Activated naive CD4-positive, alpha-beta T cell treated with anti-CD3 and anti-CD28 coated beads for 36 hours (primary cell): ENCODE results near the gene KRT74. TPM values are rescaled to one million over a fixed set of nuclear protein-coding genes. Genes with fewer than 3 reads are reported as not detected.

Experiments
- CTCF ChIA-PET: fragments of 350-600 bp; sonication (Branson Sonifier 250); formaldehyde crosslinking; loops from one replicate; lab custom pipeline; 2021; ENCODE audit warnings: antibody characterized with exemption; lab: Charles Lee
- DNase-seq: peaks from one replicate; pipeline ENCODE4 v3.0.0-alpha.2; 2020
- H3K27ac Mint-ChIP-seq: one replicate; pipeline ENCODE4 v1.8.0; 2021; ENCODE audit warnings: mild to moderate bottlenecking, mixed read lengths
- H3K27me3 Mint-ChIP-seq: one replicate; pipeline ENCODE4 v1.8.0; 2021; ENCODE audit warnings: low read depth, mixed read lengths
- H3K36me3 Mint-ChIP-seq: one replicate; pipeline ENCODE4 v1.8.0; 2021; ENCODE audit warnings: low read depth, mixed read lengths
- H3K4me1 Mint-ChIP-seq: one replicate; pipeline ENCODE4 v1.8.0; 2021; ENCODE audit warnings: low read depth, mixed read lengths
- H3K4me3 Mint-ChIP-seq: one replicate; pipeline ENCODE4 v1.8.0; 2021; ENCODE audit warnings: mild to moderate bottlenecking, moderate library complexity, mixed read lengths
- H3K9me3 Mint-ChIP-seq: one replicate; pipeline ENCODE4 v1.8.0; 2021; ENCODE audit warnings: mixed read lengths
- intact Hi-C: fragments of 100-400 bp; cut with micrococcal nuclease; formaldehyde crosslinking; loops from one replicate; pipeline ENCODE4 v1.15.1; 2023
- total RNA-seq, 2 experiments: library from RNA; stranded (reverse); gene quantifications; one replicate each; pipeline ENCODE4 v1.2.3, GENCODE V29; 2021

Gene KRT74
- total RNA-seq, 2 experiments from 2014 or later: not detected

DNA sequence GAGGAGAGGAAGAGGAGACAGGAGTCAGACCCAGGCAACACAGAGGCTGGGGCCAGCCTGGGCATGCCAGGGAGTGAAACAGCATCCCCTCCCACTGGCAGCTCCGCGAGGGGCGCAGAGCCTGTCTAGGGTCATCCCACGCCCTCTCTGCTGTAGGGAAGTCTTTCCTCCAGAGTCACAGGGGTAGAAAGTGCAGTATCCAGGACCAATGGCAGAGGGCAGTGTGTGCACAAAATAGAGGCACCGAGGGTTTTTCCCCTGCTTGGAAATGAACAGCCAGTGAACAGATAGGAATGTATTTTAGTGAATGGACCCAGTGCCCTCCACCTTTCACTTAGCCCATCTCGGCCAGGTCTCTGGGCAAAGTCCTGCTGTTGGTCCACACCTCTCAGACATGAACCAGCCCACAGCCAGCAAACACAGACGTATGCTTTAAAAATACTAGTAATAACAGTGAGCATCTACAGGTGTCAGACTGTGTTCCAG lies 9.4 kb upstream of the KRT74 start:
- intact Hi-C loops: loop anchor here (1.0 to 10.0 kb wide), 7 partner anchors 27 to 426 kb away; no protein-coding TSS in a partner anchor
- H3K4me3 Mint-ChIP-seq: no peak overlapping the region
- CTCF ChIA-PET: interaction anchor here (0.5 to 10.7 kb wide), 23 partner anchors 8 to 398 kb away, joined by 3 to 126 read pairs (median 3); partner anchors contain the start of gene KRT74
- no peaks in the 10 kb centered on the region for H3K27me3 Mint-ChIP-seq
- no peak overlapping the region for H3K27ac Mint-ChIP-seq
- DNase-seq: peak; percentile 84
- no peaks in the 10 kb centered on the region for H3K36me3 Mint-ChIP-seq
- H3K9me3 Mint-ChIP-seq: no peaks in the 10 kb centered on the region
- H3K4me1 Mint-ChIP-seq: peaks cover 49% of the 10 kb centered on the region

DNA sequence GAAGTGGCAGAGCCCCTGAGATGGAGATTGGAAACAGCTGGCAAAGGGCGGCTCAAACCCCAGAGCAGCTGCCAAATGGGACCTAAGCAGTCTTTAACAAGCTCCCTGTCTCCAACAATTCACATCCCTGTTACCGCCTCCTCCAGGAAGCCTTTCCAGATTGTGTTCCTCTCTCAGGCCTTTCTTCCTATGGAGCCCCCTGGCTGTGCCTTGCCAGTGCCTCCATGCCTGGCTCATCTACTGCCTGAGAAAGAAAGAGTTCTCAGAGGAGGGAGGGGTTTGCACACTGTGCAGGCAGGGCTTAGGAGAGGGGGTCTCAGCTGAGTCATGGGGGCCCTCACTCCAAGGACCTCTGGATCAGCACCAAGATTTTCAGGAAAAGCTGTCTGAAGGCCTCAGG lies 8.8 kb upstream of the KRT74 start:
- Mint-ChIP-seq H3K4me1 (peaks cover 49% of the 10 kb centered on the region), H3K27me3 (no peaks in the 10 kb centered on the region), H3K36me3 (no peaks in the 10 kb centered on the region), H3K4me3 (no peak overlapping the region), H3K27ac (no peak overlapping the region), H3K9me3 (no peaks in the 10 kb centered on the region)
- DNase-seq: no peak
- CTCF ChIA-PET: interaction anchor here (0.5 to 10.7 kb wide), 16 partner anchors 9 to 398 kb away, joined by 3 to 126 read pairs (median 3); partner anchors contain the start of gene KRT74
- intact Hi-C loops: loop anchor here (2.0 to 10.0 kb wide), 4 partner anchors 50 to 426 kb away; no protein-coding TSS in a partner anchor

DNA sequence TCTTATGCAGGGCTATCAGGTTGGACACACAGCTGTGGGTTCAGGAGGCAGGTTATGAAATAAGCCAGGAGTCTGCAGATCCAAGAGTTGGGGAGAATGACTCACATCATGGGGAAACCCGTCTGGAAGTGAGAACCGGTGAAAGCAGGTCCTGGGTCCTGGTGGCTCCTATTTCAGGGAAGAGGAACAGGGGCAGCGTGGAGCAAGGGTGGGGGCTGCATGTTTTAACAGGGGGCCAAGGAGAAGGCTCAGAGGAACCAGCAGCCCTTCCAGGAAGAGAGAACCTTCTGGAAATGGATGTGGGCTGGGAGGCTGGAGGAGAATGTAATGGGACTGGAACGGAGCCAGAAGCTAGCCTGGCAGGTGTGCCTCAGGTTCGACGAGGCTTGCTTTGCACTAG lies 7.8 kb upstream of the KRT74 start:
- intact Hi-C loops: loop anchor here (5.0 to 10.0 kb wide), 2 partner anchors 209 to 403 kb away; no protein-coding TSS in a partner anchor
- Mint-ChIP-seq H3K27me3 (no peaks in the 10 kb centered on the region), H3K36me3 (no peaks in the 10 kb centered on the region), H3K27ac (no peak overlapping the region), H3K9me3 (no peaks in the 10 kb centered on the region), H3K4me3 (no peak overlapping the region), H3K4me1 (peaks cover 40% of the 10 kb centered on the region)
- no peak for DNase-seq
- CTCF ChIA-PET: interaction anchor here (0.9 to 10.7 kb wide), 5 partner anchors 24 to 299 kb away, joined by 3 to 126 read pairs (median 5); no protein-coding TSS in a partner anchor

- Mint-ChIP-seq H3K27ac (no peak overlapping the region), H3K36me3 (no peaks in the 10 kb centered on the region), H3K9me3 (no peaks in the 10 kb centered on the region), H3K27me3 (no peaks in the 10 kb centered on the region), H3K4me3 (no peak overlapping the region), H3K4me1 (peaks cover 35% of the 10 kb centered on the region)
- no peak for DNase-seq
- CTCF ChIA-PET: interaction anchor here (0.9 to 10.7 kb wide), 4 partner anchors 30 to 300 kb away, joined by 4 to 126 read pairs (median 47); no protein-coding TSS in a partner anchor
- intact Hi-C loops: loop anchor here (5.0 to 10.0 kb wide), 2 partner anchors 209 to 404 kb away; no protein-coding TSS in a partner anchor
Measured at GRCh38 chr12:52581066-52581465, 7.4 kb upstream of the KRT74 start.

GRCh38 chr12:52580496-52580895 lies 6.9 kb upstream of the KRT74 start:
- Mint-ChIP-seq H3K4me3 (no peak overlapping the region), H3K4me1 (peaks cover 30% of the 10 kb centered on the region), H3K27ac (no peak overlapping the region), H3K9me3 (no peaks in the 10 kb centered on the region), H3K27me3 (no peaks in the 10 kb centered on the region), H3K36me3 (no peaks in the 10 kb centered on the region)
- DNase-seq: no peak
- intact Hi-C loops: loop anchor here (5.0 to 10.0 kb wide), 2 partner anchors 208 to 404 kb away; no protein-coding TSS in a partner anchor
- CTCF ChIA-PET: interaction anchor here (0.6 to 10.7 kb wide), 4 partner anchors 134 to 300 kb away, joined by 3 to 126 read pairs (median 47); no protein-coding TSS in a partner anchor

DNA sequence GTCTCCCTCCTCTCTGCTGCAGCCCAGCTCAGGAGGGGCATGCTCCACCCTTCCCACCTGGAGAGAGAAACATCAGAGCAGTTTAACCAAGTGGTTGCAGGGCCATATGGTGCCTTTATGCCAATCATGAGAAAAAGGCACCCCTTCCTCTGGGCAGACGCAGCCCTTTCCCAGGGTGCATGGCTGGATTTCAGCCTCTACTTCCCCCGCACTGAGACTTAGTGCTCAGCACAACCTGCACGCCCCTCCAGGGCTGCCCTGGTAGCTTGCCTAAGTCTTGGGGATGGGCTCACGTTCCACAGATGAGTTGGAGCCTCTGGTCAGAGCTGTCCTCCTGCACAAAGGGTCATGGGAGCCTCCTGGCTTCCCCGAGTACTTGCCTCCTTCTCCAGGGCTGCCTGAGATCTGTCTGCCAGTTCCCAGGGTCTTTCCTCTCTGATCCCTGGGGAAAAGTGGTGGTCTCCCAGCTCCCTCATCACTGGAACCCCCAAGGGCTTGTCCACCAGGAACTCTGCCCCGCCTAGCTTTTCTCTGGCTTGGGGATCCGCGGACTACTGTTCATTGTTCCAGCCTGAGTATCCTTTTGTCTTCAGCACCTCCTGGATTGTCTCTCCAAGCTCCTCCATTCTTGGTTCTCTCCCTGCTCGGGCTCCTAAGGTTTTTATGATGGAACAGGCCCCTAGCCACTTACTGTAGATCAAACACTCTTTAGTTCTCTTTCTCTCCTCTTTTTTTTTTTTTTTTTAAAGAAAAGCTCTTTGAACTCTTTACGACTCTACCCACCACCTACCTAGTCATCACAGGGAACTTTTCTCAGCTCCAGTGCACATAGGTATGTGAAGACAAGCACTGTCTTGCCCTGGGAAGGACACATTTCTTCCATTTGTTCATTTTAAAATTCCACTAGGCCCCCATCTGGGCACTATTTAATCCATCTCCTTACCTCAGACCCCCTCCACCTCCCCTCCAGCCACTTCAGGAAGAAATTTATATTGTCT lies 6.1 kb upstream of the KRT74 start:
- intact Hi-C loops: loop anchor here (5.0 to 10.0 kb wide), 2 partner anchors 207 to 405 kb away; no protein-coding TSS in a partner anchor
- H3K27ac Mint-ChIP-seq: no peak overlapping the region
- no peaks in the 10 kb centered on the region for H3K9me3 Mint-ChIP-seq
- DNase-seq: no peak
- H3K27me3 Mint-ChIP-seq: no peaks in the 10 kb centered on the region
- H3K4me1 Mint-ChIP-seq: peaks cover 22% of the 10 kb centered on the region
- no peak overlapping the region for H3K4me3 Mint-ChIP-seq
- CTCF ChIA-PET: interaction anchor here (0.6 to 7.6 kb wide), 7 partner anchors 11 to 401 kb away, joined by 3 to 89 read pairs (median 4); no protein-coding TSS in a partner anchor
- no peaks in the 10 kb centered on the region for H3K36me3 Mint-ChIP-seq

DNA sequence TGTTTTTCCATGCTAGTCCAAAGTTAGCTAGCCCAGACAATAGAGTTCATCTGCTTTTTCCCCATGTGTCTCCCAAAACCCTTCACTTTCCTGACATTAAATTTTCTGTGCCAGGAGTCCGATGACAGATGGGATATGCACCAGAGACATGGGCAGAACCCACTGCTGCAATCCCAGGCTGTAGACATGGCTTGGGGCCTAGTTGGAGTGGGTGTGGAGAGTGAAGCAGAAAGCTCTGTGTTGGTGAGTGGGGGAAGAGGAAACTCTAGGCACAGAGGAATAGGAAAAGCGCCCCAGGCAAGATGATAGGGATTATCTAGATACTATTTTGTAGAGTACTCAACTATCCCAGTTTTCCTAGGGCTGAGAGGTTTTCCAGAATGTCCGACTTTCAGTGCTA lies 4.8 kb upstream of the KRT74 start:
- intact Hi-C loops: no loop called here
- CTCF ChIA-PET: interaction anchor here (0.6 to 7.6 kb wide), 6 partner anchors 10 to 307 kb away, joined by 3 to 89 read pairs (median 4); no protein-coding TSS in a partner anchor
- no peaks in the 10 kb centered on the region for H3K27me3 Mint-ChIP-seq
- peaks cover 20% of the 10 kb centered on the region for H3K4me1 Mint-ChIP-seq
- no peak for DNase-seq
- no peaks in the 10 kb centered on the region for H3K9me3 Mint-ChIP-seq
- H3K36me3 Mint-ChIP-seq: no peaks in the 10 kb centered on the region
- no peak overlapping the region for H3K4me3 Mint-ChIP-seq
- H3K27ac Mint-ChIP-seq: no peak overlapping the region

DNA sequence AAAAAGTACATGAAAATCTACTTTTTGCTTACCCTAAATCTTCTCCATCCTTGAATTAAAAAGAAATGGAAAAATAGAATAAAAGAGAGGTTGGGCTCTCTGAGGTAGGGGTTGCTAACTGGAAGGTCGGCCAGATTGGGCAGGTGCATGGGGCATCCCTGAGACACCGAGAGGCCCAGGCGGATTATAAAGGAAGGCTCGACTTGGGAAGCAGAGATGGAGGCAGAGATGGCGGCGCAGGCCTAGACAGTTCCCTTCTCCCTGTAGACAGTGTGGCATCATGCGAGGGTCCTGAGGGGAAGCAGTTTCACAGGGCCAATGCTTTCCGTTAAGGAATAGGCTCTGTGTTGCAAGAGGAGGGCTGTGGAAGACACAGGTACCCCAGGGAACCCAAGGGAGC lies 3.7 kb upstream of the KRT74 start:
- CTCF ChIA-PET: interaction anchor here (1.0 to 1.5 kb wide), 2 partner anchors 293 to 303 kb away, joined by 3 to 6 read pairs; no protein-coding TSS in a partner anchor
- H3K36me3 Mint-ChIP-seq: no peaks in the 10 kb centered on the region
- intact Hi-C loops: no loop called here
- no peaks in the 10 kb centered on the region for H3K9me3 Mint-ChIP-seq
- H3K27ac Mint-ChIP-seq: no peak overlapping the region
- no peak overlapping the region for H3K4me3 Mint-ChIP-seq
- DNase-seq: no peak
- no peaks in the 10 kb centered on the region for H3K27me3 Mint-ChIP-seq
- H3K4me1 Mint-ChIP-seq: peaks cover 10% of the 10 kb centered on the region

DNA sequence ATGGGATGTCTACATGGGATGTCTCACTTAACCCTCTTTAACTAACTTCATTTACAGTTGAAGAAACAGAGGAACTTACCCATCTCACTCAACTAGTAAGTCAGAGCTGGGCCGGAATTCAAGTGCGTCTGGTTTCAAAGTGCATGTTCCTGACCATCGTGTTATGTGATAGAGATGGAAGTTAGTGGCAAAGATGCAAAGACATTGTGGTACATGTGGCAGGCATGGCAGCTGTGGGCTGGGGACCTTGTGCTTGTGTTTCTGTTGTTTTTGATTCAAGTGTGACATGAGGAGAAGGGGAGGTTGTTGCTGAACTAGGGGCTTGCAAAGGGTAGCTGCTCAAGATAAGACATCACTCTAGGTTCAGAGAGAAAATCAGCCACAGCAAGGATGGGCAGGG lies 2.3 kb upstream of the KRT74 start:
- H3K9me3 Mint-ChIP-seq: no peaks in the 10 kb centered on the region
- H3K36me3 Mint-ChIP-seq: no peaks in the 10 kb centered on the region
- intact Hi-C loops: no loop called here
- CTCF ChIA-PET: interaction anchor here (1.5 kb wide), 1 partner anchor 304 kb away, joined by 6 read pairs; no protein-coding TSS in a partner anchor
- H3K4me3 Mint-ChIP-seq: no peak overlapping the region
- H3K27me3 Mint-ChIP-seq: no peaks in the 10 kb centered on the region
- no peak for DNase-seq
- H3K4me1 Mint-ChIP-seq: peaks cover 10% of the 10 kb centered on the region
- no peak overlapping the region for H3K27ac Mint-ChIP-seq

- no peak overlapping the region for H3K4me3 Mint-ChIP-seq
- DNase-seq: no peak
- H3K27me3 Mint-ChIP-seq: no peaks in the 10 kb centered on the region
- intact Hi-C loops: no loop called here
- no peaks in the 10 kb centered on the region for H3K9me3 Mint-ChIP-seq
- peaks cover 4% of the 10 kb centered on the region for H3K4me1 Mint-ChIP-seq
- H3K27ac Mint-ChIP-seq: no peak overlapping the region
- CTCF ChIA-PET: interaction anchor here (1.3 to 2.8 kb wide), 4 partner anchors 8 to 310 kb away, joined by 3 to 9 read pairs (median 7); no protein-coding TSS in a partner anchor
- H3K36me3 Mint-ChIP-seq: no peaks in the 10 kb centered on the region
Measured at GRCh38 chr12:52575256-52575655, 1.6 kb upstream of the KRT74 start.

- CTCF ChIA-PET: interaction anchor here (1.5 to 2.8 kb wide), 2 partner anchors 9 to 307 kb away, joined by 4 to 9 read pairs; no protein-coding TSS in a partner anchor
- Mint-ChIP-seq H3K27me3 (no peaks in the 10 kb centered on the region), H3K4me3 (no peak overlapping the region), H3K4me1 (no peaks in the 10 kb centered on the region), H3K36me3 (no peaks in the 10 kb centered on the region), H3K27ac (no peak overlapping the region), H3K9me3 (no peaks in the 10 kb centered on the region)
- no peak for DNase-seq
- intact Hi-C loops: no loop called here
Measured at GRCh38 chr12:52573306-52573705, 337 bp downstream of the KRT74 start.

- no peaks in the 10 kb centered on the region for H3K36me3 Mint-ChIP-seq
- no peaks in the 10 kb centered on the region for H3K27me3 Mint-ChIP-seq
- no peaks in the 10 kb centered on the region for H3K4me1 Mint-ChIP-seq
- CTCF ChIA-PET: no interaction called here
- H3K27ac Mint-ChIP-seq: no peak overlapping the region
- DNase-seq: no peak
- intact Hi-C loops: no loop called here
- no peak overlapping the region for H3K4me3 Mint-ChIP-seq
- H3K9me3 Mint-ChIP-seq: no peaks in the 10 kb centered on the region
Measured at GRCh38 chr12:52570511-52570910, 3.1 kb downstream of the KRT74 start.
